ENCODE measurements around the gene TAX1BP3.

DNA sequence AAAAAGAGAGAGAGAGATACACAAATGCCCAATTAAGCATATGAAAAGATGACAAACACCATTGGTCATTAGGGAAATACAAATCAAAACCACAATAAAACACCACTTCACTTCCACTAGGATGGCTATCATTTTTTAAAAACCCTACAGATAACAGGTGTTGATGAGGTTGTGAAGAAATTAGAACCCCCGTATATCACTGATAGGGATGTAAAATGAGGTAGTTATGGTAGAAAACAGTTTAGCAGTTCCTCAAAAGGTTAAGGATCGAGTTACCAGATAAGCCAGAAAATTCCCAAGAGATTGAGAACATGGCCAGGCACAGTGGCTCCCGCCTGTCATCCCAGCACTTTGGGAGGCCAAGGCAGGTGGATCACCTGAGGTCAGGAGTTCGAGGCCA is 24.8 kb upstream of the TAX1BP3 start:
- TF ChIP-seq TOE1 (CRISPR knock-in tag; IDR thresholded peaks at IDR 0.05) = no peak
- no peak for TF ChIP-seq FOXJ3 (CRISPR knock-in tag; IDR thresholded peaks at IDR 0.05; ENCODE audit: borderline replicate concordance)
- no peak for TF ChIP-seq RAD21 (CRISPR knock-in tag; IDR thresholded peaks at IDR 0.05)
